ENCODE data around the gene ZNF106. TPM values are rescaled to one million over a fixed set of nuclear protein-coding genes. Genes with fewer than 3 reads are reported as not detected.

ZNF106 gene
- total RNA-seq, 1 donor from 2014 or later = 45.7 TPM

DNA sequence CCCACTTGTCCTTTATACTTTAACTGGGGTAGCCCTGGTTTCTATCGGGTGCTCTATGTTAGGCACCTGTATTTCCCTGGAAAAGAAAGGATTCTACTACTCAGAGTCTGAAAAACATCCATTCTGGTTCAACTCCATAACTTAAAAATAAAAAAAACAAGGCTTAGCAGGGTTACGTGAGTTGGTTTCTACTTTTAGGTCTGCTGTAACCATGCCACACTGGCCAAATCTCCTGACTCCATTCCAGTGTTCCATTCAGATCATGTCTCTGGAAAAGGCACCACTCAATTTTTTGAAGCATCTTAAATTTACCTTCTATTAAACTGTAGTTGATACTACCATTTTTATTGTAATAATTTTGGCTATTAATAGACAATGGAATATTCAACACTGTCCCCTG, 69.6 kb downstream of the ZNF106 start:
- TF ChIP-seq, protein P1, sequence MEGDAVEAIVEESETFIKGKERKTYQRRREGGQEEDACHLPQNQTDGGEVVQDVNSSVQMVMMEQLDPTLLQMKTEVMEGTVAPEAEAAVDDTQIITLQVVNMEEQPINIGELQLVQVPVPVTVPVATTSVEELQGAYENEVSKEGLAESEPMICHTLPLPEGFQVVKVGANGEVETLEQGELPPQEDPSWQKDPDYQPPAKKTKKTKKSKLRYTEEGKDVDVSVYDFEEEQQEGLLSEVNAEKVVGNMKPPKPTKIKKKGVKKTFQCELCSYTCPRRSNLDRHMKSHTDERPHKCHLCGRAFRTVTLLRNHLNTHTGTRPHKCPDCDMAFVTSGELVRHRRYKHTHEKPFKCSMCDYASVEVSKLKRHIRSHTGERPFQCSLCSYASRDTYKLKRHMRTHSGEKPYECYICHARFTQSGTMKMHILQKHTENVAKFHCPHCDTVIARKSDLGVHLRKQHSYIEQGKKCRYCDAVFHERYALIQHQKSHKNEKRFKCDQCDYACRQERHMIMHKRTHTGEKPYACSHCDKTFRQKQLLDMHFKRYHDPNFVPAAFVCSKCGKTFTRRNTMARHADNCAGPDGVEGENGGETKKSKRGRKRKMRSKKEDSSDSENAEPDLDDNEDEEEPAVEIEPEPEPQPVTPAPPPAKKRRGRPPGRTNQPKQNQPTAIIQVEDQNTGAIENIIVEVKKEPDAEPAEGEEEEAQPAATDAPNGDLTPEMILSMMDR (IDR thresholded peaks at IDR 0.05) = no peak
- no peak for DNase-seq (ENCODE audit: low spot score in 2 of 2)
- Histone ChIP-seq H3K27ac (peak overlapping the region; percentile 54 to 69), H3K4me3 (no peak overlapping the region), H3K4me1 (peaks cover 0 to 3% of the 10 kb centered on the region in 2 donors), H3K9me3 (no peaks in the 10 kb centered on the region), H3K27me3 (no peaks in the 10 kb centered on the region), H3K36me3 (peaks cover 54 to 82% of the 10 kb centered on the region in 2 donors)
- intact Hi-C loops (cut with DNase I) = no loop called here

DNA sequence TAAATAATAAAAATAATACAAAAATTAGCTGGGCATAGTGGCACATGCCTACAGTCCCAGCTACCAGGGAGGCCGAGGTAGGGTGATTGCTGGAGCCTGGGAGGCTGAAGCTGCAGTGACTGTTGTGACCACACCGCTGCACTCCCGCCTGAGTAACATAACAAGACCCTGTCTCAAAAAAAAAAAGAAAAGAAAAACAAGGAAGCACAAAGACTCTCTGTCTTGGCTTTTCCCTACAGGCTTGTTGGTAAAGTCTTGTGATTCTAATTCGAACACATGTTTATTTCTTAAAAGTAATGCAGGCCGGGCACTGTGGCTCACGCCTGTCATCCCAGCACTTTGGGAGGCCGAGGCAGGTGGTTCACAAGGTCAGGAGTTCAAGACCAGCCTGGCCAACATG, 71.6 kb downstream of the ZNF106 start:
- H3K9me3 ChIP-seq = no peaks in the 10 kb centered on the region

DNA sequence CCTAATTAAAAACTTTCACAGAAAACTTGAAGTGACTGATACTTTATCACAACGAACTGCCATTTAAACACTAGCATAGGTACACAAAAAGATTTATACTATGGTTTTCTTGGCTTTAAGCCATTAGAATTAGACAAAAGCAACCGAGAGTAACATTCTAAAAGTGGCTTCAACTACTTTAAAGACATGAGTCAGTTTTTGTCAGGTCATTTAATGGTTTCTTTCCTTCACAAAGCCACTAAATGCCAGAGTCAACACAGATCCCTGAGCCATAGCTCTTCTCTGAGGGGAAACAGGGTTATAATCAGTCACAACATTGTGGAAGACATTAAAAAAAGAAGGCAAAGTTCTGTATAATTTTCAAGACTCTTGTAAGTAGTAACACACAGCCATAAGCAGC, 77.0 kb downstream of the ZNF106 start:
- peaks cover 0 to 5% of the 10 kb centered on the region in 2 donors for H3K4me1 ChIP-seq
- H3K36me3 ChIP-seq = peaks cover 44 to 62% of the 10 kb centered on the region in 2 donors
- peak overlapping the region; percentile 54 to 57 for H3K27ac ChIP-seq
- intact Hi-C loops (cut with DNase I) = no loop called here
- H3K9me3 ChIP-seq = no peaks in the 10 kb centered on the region
- no peak for DNase-seq (ENCODE audit: low spot score in 2 of 2)
- H3K4me3 ChIP-seq = no peak overlapping the region
- no peaks in the 10 kb centered on the region for H3K27me3 ChIP-seq
- TF ChIP-seq, protein P1 (IDR thresholded peaks at IDR 0.05) = no peak

More for the DNA sequence above, 71.6 kb downstream of the ZNF106 start:
- Histone ChIP-seq H3K27ac (no peak overlapping the region), H3K27me3 (no peaks in the 10 kb centered on the region), H3K36me3 (peaks cover 52 to 81% of the 10 kb centered on the region in 2 donors), H3K4me3 (no peak overlapping the region), H3K4me1 (peaks cover 0 to 3% of the 10 kb centered on the region in 2 donors)
- intact Hi-C loops (cut with DNase I) = no loop called here
- DNase-seq (ENCODE audit: low spot score in 2 of 2) = no peak
- TF ChIP-seq, protein P1 (IDR thresholded peaks at IDR 0.05) = no peak

DNA sequence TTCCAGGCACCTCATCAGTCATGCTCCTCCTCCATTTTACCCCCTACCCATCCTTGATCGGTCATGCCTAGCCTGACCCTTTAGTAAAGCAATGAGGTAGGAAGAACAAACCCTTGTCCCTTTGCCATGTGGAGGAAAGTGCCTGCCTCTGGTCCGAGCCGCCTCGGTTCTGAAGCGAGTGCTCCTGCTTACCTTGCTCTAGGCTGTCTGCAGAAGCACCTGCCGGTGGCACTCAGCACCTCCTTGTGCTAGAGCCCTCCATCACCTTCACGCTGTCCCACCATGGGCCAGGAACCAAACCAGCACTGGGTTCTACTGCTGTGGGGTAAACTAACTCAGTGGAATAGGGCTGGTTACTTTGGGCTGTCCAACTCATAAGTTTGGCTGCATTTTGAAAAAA, 79.1 kb downstream of the ZNF106 start:
- intact Hi-C loops (cut with DNase I) = no loop called here
- no peak overlapping the region for H3K27ac ChIP-seq
- H3K36me3 ChIP-seq = peaks cover 34 to 51% of the 10 kb centered on the region in 2 donors
- TF ChIP-seq, protein P1 (IDR thresholded peaks at IDR 0.05) = no peak
- H3K9me3 ChIP-seq = no peaks in the 10 kb centered on the region
- H3K4me3 ChIP-seq = no peak overlapping the region
- no peaks in the 10 kb centered on the region for H3K27me3 ChIP-seq
- DNase-seq (ENCODE audit: low spot score in 2 of 2) = no peak
- peaks cover 0 to 5% of the 10 kb centered on the region in 2 donors for H3K4me1 ChIP-seq

DNA sequence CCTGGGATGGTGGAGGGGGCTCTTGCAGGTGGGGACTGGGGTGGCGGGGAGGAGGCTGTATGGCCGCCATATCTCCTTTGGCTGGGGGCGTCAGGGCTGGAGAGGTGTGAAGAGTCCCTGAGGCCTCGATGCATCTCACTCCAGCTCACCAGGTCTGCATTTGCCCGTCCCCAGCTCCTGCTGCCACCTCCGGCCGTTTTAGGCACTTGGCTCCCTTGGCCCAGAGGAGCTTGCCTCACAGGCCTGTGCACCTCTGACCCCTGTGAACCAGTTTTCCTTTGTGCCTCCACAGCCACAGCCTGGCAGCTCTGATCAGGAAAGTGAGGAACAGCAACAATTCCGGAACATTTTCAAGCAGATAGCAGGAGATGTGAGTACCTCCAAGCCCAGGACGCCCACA, 81.9 kb downstream of the ZNF106 start:
- DNase-seq (ENCODE audit: low spot score in 2 of 2) = no peak
- no peaks in the 10 kb centered on the region for H3K27me3 ChIP-seq
- intact Hi-C loops (cut with DNase I) = no loop called here
- peaks cover 0 to 2% of the 10 kb centered on the region in 2 donors for H3K4me1 ChIP-seq
- no peak overlapping the region for H3K27ac ChIP-seq
- no peaks in the 10 kb centered on the region for H3K9me3 ChIP-seq
- TF ChIP-seq, protein P1 (IDR thresholded peaks at IDR 0.05) = no peak
- H3K36me3 ChIP-seq = peaks cover 15 to 28% of the 10 kb centered on the region in 2 donors
- no peak overlapping the region for H3K4me3 ChIP-seq

DNA sequence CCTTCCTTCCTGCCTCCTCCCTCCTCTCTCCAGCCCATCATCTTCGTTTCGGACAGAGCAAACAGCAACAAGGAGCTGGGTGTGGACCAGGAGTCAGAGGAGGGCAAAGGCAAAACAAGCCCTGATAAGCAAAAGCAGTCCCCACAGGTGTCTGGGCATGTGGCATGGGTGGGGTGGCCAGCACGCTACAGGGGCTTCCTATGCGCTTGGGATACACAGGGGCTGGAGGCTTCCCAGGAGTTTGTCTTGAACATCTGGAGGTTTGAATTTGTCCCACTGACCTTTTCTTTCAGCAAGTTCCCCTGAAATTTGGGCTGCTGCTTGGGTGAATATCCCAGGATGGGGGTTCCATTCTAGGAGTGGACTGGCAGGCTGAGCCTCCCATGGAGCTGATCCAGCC, 82.8 kb downstream of the ZNF106 start:
- no peaks in the 10 kb centered on the region for H3K4me1 ChIP-seq

More for the DNA sequence above, 82.8 kb downstream of the ZNF106 start:
- DNase-seq (ENCODE audit: low spot score in 2 of 2) = no peak
- no peak overlapping the region for H3K4me3 ChIP-seq
- no peak overlapping the region for H3K27ac ChIP-seq
- TF ChIP-seq, protein P1 (IDR thresholded peaks at IDR 0.05) = no peak
- H3K9me3 ChIP-seq = no peaks in the 10 kb centered on the region
- intact Hi-C loops (cut with DNase I) = no loop called here
- peaks cover 15 to 24% of the 10 kb centered on the region in 2 donors for H3K36me3 ChIP-seq
- no peaks in the 10 kb centered on the region for H3K27me3 ChIP-seq

Data from ascending aorta (tissue), 2 donors.